ENCODE results near the gene GLG1. TPM values are rescaled to one million over a fixed set of nuclear protein-coding genes. Genes with fewer than 3 reads are reported as not detected.

GLG1 gene
- total and polyA plus RNA-seq, 2 donors = 74.8 to 164 TPM

DNA sequence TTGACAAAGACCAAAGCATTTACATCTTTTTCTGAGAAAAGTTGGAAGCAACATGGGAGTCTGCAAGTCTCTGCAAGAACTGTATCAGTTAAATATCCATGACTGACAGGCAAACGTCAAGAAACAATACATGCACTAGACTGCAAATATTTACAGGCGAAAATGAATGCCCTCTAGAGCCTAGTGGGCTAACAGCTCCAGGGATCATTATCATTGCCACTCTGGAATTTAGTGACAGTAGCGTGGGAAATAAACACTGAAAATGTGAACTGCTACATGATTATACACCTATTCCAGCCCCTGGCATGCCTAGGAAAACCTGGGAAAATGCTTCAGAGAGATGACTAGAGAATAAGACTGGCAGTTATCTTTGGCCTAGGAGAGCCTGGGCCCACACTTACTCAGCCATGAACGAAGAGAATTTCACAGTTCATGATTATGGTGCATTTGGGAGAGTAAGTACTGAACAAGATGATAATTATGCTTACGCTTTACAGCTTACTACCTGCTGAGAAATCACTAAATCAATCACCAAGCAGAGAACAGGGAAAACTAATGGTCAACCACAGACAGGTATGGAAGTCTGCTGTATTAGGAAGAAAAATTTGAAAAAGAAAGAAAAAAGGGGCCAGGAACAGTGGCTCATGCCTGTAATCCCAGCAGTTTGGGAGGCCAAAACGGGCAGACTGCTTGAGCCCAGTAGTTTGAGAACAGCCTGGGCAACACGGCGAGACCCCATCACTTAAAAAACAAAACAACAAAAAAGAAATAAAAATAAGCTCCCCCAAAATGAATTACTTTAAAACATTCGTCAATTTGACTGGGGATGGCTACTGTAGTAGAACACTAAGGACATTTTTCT lies 119.0 kb downstream of the GLG1 start:
- no peak for DNase-seq (ENCODE audit: extremely low spot score)
- Histone ChIP-seq H3K4me1 (ENCODE audit: insufficient read depth) (no peaks in the 10 kb centered on the region), H3K4me3 (ENCODE audit: low read depth, low read length) (no peak overlapping the region), H3K27ac (ENCODE audit: low read depth) (no peak overlapping the region), H3K36me3 (ENCODE audit: insufficient read depth) (peaks cover 6% of the 10 kb centered on the region)
- 89% methylated on average over 9 of the region's 9 CpGs for WGBS

DNA sequence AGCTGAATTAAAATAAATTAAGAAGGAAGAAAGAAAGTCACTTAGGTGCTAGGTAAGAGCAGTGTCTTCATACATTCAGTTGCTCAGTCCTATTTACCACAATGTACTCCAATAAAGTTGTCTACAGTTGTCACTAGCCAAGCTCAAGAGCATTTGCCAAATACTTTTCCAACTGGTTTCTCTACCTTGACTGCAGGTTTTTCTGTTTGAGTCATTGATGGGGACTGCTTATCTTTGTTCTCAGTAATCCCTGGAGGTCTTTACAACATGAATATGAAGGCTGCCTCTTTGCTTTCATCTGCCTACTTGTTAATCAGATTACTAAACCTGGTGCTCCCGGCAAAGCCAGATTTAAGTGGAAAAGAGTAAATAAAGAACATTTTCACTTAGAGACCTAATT lies 121.0 kb downstream of the GLG1 start:
- H3K4me1 ChIP-seq (ENCODE audit: insufficient read depth) = no peaks in the 10 kb centered on the region
- no peak for DNase-seq (ENCODE audit: extremely low spot score)
- H3K4me3 ChIP-seq (ENCODE audit: low read depth, low read length) = no peak overlapping the region
- H3K36me3 ChIP-seq (ENCODE audit: insufficient read depth) = peaks cover 10% of the 10 kb centered on the region
- no peak overlapping the region for H3K27ac ChIP-seq (ENCODE audit: low read depth)
- 45% methylated on average over 1 of the region's 1 CpG for WGBS

DNA sequence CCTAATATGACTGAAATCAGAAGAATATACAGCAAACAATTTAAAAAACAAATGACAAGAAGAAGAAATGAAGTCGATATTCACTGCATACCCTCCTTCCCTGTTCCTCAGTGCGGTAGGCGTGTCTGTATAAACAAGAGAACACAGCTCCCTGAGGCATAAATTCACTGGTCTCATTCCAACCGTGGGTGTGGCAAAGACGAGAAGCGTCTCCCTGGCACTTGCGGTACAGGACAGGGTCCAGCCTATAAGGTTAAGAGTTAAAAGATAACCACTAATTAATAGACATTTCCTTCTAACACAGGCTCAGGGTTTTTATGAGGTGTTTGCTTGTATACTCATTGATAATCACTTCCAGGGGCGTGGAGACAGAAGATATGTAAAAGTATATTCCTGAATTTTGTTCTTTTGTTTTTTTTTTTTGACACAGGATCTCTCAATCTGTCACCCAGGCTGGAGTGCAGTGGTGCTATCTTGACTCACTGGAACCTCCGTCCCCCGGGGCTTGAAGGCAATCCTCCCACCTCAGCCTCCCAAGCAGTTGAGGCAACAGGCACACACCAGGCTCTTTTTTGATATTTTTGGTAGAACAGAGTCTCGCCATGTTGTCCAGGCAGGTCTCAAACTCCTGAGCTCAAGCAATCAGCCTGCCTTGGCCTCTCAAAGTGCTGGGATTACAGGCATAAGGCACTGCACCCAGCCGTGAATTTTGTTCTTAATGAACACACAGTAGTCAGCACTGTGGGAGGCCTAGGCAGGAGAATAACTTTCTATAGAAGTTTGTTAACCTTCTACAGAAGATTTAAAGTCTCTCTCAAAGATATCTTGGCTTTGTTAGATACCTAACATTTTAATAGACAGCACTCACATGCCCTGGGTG lies 126.5 kb downstream of the GLG1 start:
- peak; percentile 43 for DNase-seq (ENCODE audit: extremely low spot score)
- no peak overlapping the region for H3K4me3 ChIP-seq (ENCODE audit: low read depth, low read length)
- no peak overlapping the region for H3K27ac ChIP-seq (ENCODE audit: low read depth)
- WGBS = 48% methylated on average over 12 of the region's 12 CpGs
- no peaks in the 10 kb centered on the region for H3K4me1 ChIP-seq (ENCODE audit: insufficient read depth)
- H3K36me3 ChIP-seq (ENCODE audit: insufficient read depth) = peaks cover 9% of the 10 kb centered on the region

DNA sequence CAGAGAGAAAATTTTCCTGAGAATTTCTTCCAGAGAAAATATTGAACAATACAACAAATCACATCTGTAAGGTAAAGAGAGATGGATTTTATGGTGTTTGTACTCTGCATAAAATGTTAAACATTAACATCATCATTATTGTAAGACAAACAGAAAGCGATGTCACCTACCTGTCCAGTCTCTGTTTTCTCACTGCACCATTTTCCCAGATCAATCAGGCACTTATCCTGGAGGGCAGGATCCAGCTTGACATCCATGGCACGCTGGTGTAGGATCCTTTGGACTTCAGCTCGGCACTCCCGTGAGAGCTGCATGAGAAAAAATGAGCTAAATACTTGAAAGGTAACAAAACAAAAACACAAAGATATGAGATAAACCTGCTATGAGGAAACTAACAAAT lies 129.7 kb downstream of the GLG1 start:
- no peak for DNase-seq (ENCODE audit: extremely low spot score)
- H3K4me3 ChIP-seq (ENCODE audit: low read depth, low read length) = no peak overlapping the region
- no peak overlapping the region for H3K27ac ChIP-seq (ENCODE audit: low read depth)
- 88% methylated on average over 4 of the region's 4 CpGs for WGBS
- peaks cover 7% of the 10 kb centered on the region for H3K36me3 ChIP-seq (ENCODE audit: insufficient read depth)
- no peaks in the 10 kb centered on the region for H3K4me1 ChIP-seq (ENCODE audit: insufficient read depth)

DNA sequence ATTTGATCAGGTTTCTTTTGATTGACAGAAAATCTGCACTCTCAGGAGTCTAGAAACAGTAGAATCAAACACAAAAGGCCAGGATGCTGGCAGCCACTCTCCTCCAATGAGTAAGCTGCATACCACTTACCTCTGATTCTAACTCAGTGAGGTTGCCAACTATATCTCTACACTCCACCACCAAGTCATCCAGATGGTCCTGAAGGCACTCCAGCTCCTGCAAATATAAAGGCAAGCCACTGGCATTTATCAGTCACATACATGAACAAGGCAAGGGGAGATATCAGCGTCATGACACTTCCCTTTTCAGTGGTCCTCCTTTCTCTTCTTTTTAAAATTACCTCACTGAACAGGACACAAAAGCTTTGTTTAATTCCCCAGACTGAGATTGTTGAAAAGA lies 132.5 kb downstream of the GLG1 start:
- Histone ChIP-seq H3K27ac (ENCODE audit: low read depth) (no peak overlapping the region), H3K36me3 (ENCODE audit: insufficient read depth) (peaks cover 7% of the 10 kb centered on the region), H3K4me1 (ENCODE audit: insufficient read depth) (no peaks in the 10 kb centered on the region), H3K4me3 (ENCODE audit: low read depth, low read length) (no peak overlapping the region)
- 87% methylated on average over 1 of the region's 1 CpG for WGBS
- DNase-seq (ENCODE audit: extremely low spot score) = no peak

DNA sequence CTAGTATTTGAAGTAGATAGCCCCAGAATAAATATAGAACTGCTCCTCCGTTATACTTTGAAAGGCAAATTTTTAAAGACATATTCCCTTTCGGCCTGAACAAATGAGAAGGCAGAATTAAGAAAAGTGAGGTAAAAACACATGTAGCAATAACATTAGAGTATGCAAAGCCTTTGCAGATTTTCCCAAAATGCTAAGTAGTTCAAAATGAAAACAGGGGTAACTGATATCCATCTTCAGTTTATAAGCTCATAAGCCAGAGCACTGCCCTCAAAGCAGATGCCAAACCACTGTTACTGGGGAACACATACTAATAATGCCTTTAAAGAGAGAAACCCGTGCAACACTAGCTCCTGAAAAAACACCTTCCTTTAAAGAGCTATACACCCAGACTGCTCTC lies 134.4 kb downstream of the GLG1 start:
- whole genome bisulfite sequencing = 69% methylated on average over 3 of the region's 3 CpGs
- H3K4me1 ChIP-seq (ENCODE audit: insufficient read depth) = no peaks in the 10 kb centered on the region
- no peak overlapping the region for H3K4me3 ChIP-seq (ENCODE audit: low read depth, low read length)
- no peak for DNase-seq (ENCODE audit: extremely low spot score)
- H3K36me3 ChIP-seq (ENCODE audit: insufficient read depth) = peaks cover 7% of the 10 kb centered on the region
- H3K27ac ChIP-seq (ENCODE audit: low read depth) = no peak overlapping the region

DNA sequence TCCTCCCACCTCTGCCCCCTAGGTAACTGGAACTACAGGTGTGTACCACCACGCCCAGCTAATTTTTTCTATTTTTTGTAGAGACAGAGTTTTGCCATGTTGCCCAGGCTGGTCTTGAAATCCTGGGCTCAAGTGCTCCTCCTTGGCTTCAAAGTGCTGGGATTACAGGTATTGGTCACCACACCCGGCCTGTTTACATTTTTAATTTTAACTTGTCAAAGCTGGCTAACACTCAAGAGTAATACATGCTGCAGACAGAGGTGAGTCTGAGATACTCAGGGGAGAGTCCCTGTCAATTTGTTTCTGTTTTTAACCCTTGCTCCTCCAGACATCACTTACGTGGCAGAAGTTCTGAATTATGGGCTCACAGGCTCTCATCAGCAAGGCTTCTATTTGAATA lies 134.9 kb downstream of the GLG1 start:
- DNase-seq (ENCODE audit: extremely low spot score) = no peak
- Histone ChIP-seq H3K36me3 (ENCODE audit: insufficient read depth) (peaks cover 7% of the 10 kb centered on the region), H3K4me1 (ENCODE audit: insufficient read depth) (no peaks in the 10 kb centered on the region), H3K4me3 (ENCODE audit: low read depth, low read length) (no peak overlapping the region), H3K27ac (ENCODE audit: low read depth) (no peak overlapping the region)
- 82% methylated on average over 3 of the region's 3 CpGs for WGBS

DNA sequence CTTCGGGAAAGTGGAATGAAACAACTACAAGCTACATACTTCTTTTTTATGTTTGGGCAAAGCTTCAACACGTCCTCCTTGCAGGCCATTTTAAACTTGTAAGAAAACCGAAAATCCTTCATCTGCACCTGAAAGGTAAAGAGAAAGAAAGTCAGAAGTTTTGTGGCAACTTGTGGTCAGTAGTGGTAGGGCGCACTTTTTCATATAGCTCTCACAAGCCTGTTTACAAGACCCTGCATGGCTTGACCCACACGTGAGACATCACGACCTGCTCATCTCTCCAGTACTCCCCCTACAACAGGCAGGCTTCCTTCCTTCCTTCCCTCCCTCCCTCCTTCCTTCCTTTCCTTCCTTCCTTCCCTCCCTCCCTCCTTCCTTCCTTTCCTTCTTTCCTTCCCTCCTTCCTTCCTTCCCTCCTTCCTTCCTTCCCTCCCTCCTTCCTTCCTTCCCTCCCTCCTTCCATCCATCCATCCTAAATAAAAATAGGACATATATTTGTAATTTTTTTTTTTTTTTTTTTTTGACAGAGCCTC lies 136.9 kb downstream of the GLG1 start:
- Histone ChIP-seq H3K4me1 (ENCODE audit: insufficient read depth) (no peaks in the 10 kb centered on the region), H3K27ac (ENCODE audit: low read depth) (no peak overlapping the region), H3K36me3 (ENCODE audit: insufficient read depth) (peaks cover 4% of the 10 kb centered on the region), H3K4me3 (ENCODE audit: low read depth, low read length) (no peak overlapping the region)
- no peak for DNase-seq (ENCODE audit: extremely low spot score)
- WGBS = 92% methylated on average over 5 of the region's 6 CpGs

DNA sequence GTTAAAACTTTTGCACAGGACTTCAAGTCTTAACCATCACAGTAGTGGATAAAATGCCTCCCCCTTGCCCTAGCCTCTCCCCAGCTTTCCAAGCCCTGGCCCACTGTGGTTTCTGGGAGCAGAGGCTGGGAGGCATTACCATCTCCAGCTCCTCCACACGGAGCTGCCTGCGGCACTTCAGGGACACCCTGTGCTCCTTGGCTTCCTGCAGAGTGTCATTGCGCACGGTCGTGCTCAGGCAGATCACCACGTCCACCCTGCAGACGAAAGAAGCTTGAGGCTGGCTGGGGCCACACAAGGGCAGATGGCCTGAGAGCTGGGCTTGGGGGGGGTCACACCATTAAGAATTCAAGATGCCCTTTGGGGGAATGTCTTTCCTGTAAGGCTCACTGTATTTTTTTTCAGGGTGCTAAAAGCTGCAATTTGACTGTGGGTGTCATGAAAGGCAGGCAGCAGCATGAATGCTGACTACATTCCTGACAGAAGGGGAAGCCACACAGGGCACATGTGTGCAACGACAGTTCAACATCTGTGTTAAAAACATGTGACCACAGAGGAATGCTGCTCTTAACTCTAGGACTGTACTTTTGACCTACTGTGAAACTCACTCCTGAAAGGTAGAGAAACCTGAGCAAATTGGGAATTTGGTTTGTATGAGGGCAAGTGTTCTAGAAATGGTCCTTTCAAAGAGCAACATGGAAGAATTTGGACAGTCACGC lies 137.9 kb downstream of the GLG1 start:
- WGBS = 84% methylated on average over 9 of the region's 9 CpGs
- DNase-seq (ENCODE audit: extremely low spot score) = no peak
- peaks cover 2% of the 10 kb centered on the region for H3K36me3 ChIP-seq (ENCODE audit: insufficient read depth)
- H3K4me3 ChIP-seq (ENCODE audit: low read depth, low read length) = no peak overlapping the region
- no peaks in the 10 kb centered on the region for H3K4me1 ChIP-seq (ENCODE audit: insufficient read depth)
- no peak overlapping the region for H3K27ac ChIP-seq (ENCODE audit: low read depth)

DNA sequence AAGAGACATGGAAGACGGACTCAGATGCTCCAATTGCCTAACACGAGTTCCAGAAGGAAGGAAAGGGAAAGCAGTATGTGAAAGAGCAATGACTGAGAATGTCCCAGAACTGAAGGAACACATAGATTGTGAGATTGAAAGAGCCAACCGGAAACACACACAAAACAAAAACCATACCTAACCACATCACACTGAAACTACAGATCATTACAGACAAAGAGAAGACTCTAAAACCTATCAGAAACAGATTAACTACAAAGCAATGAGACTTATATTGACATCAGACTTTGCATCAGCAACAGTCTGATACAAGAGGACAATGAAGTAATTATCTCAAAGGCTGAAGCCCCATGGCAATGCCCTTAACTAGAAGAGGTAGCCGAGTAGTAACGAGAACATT lies 140.0 kb downstream of the GLG1 start:
- no peak overlapping the region for H3K27ac ChIP-seq (ENCODE audit: low read depth)
- H3K4me3 ChIP-seq (ENCODE audit: low read depth, low read length) = no peak overlapping the region
- 91% methylated on average over 5 of the region's 5 CpGs for WGBS
- no peaks in the 10 kb centered on the region for H3K36me3 ChIP-seq (ENCODE audit: insufficient read depth)
- no peak for DNase-seq (ENCODE audit: extremely low spot score)
- no peaks in the 10 kb centered on the region for H3K4me1 ChIP-seq (ENCODE audit: insufficient read depth)

DNA sequence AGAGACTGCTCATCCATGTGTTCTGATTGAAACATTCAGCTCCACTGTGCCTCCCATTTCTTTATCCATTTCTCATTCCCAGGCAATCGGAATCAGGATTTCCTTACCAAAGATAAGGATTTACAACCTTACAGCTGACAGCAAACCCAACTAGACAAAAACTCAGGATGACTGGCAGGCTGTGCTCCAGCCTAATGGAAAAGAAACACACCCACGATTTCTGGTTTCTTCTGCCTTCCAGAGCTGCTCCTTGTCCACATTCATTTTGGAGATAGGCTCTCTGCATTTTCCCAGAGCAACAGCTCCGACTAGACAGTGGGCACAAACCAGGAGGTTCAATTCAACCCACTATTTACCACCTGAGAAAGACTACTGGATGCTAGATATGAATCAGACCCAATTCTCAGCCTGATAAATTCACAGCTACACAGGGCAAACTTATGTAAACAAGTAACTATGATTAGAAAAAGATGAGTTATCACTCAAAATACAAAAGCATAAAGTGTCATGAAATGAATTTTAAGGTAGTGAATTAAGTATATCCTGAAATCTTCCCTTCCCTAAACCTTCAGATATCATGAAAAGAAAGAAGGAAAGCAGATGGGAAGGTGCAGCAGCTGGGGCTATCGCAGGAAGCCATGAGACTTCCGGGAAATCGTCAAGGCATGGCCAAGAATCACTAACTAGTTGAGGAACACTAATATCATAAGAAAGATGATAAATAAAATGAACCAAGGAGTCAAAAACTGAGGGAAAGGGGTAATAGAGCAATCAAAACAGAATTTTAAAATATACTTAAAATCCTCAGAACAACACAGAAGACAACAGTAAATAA lies 140.8 kb downstream of the GLG1 start:
- Histone ChIP-seq H3K27ac (ENCODE audit: low read depth) (no peak overlapping the region), H3K4me1 (ENCODE audit: insufficient read depth) (no peaks in the 10 kb centered on the region), H3K36me3 (ENCODE audit: insufficient read depth) (no peaks in the 10 kb centered on the region), H3K4me3 (ENCODE audit: low read depth, low read length) (no peak overlapping the region)
- 66% methylated on average over 6 of the region's 6 CpGs for WGBS
- DNase-seq (ENCODE audit: extremely low spot score) = no peak

DNA sequence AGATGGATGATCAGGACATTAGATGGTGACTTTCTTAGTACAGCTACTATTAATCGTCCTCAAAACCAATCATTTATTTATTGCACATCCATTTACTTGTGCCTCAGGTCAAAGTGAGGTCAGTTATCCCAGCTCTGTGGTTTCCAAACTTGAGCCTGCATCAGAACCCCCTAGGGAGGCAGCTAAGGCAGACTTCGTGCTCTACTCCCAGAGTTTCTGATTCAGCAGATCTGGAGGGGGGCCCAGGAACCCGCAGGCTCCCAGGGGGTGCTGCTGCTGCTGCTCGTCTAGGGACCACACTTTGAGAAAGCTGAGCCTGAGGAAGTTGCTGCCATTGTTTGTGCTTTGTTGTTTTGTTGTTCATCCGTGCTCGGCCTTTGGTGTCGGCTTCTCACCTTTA lies 141.6 kb downstream of the GLG1 start:
- no peak overlapping the region for H3K27ac ChIP-seq (ENCODE audit: low read depth)
- no peaks in the 10 kb centered on the region for H3K4me1 ChIP-seq (ENCODE audit: insufficient read depth)
- no peaks in the 10 kb centered on the region for H3K36me3 ChIP-seq (ENCODE audit: insufficient read depth)
- no peak for DNase-seq (ENCODE audit: extremely low spot score)
- no peak overlapping the region for H3K4me3 ChIP-seq (ENCODE audit: low read depth, low read length)
- 88% methylated on average over 7 of the region's 7 CpGs for WGBS

DNA sequence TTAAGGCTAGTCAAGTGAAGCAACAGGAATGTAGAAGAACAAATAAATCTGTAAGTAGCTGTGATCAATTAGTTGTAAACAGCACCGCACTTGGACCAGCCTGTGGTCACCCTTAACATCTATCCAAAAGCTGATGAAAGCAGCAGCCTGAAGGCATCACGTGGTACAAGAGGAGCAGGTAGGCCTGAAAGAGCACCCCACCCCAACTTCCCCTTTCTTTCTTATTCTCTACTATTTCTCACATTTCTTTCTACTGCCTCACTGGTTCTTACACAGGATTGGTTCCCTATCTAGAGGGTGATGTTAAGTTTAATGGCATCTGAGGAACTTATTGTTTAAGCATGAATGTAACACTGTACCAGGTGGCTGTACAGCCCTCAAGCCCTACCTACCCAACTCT lies 143.0 kb downstream of the GLG1 start:
- Histone ChIP-seq H3K36me3 (ENCODE audit: insufficient read depth) (no peaks in the 10 kb centered on the region), H3K4me1 (ENCODE audit: insufficient read depth) (no peaks in the 10 kb centered on the region), H3K27ac (ENCODE audit: low read depth) (no peak overlapping the region), H3K4me3 (ENCODE audit: low read depth, low read length) (no peak overlapping the region)
- DNase-seq (ENCODE audit: extremely low spot score) = no peak
- 100% methylated on average over 2 of the region's 2 CpGs for WGBS

Measured in urinary bladder (tissue), 4 donors.